GM21526 (cell line): Measurements from ENCODE around the gene VWF.

Source experiments
- ATAC-seq: cut with Tn5 transposase; IDR thresholded peaks from one replicate; pipeline ENCODE4 v1.9.1; 2021; ENCODE audit warnings: moderate library complexity; ENCODE audit not compliant: unreplicated experiment, low FRiP score

The VWF gene

DNA sequence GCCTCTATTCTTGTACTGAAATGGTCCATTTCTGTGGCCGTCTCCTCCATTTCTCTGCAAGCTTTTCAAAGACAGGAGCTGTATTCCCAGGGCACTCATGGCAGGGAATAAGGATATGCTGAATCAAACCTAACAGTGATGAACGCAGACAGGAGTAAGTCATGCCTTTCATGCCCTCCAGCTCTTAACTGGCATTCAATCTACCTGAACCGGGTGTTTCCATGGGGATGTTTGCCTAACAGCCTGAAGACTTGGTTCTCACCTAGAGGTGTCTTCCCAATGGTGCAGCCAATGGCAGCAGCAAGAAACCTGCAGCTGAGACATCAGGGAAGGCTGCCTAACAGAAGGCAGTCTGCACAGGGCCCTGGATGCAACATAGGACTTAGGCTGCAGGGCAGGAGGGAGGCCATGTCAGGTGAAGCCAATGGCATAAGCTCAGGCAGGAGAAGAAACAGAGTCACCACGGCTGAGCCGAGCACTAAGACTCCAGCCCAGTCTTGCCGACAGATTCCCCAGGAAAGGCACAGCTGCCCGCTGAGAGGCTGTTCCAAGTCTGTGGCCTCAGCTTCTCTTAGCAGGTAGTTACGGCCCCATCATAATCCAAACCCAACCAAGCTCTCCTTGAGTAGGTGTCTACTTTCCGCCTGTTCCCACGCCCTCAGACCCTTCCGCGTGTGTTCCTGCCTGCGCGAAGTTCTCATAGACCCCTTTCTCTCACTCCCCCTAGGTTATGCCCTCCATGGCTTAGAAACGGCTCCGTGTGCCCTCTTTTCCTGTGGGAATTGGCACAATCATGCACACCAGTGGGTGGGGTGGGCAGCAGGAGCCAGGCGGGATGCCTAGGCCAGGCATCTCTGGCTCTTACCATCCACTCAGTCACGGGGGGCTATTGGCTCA, 44.1 kb downstream of the VWF start:
- no peak for ATAC-seq

DNA sequence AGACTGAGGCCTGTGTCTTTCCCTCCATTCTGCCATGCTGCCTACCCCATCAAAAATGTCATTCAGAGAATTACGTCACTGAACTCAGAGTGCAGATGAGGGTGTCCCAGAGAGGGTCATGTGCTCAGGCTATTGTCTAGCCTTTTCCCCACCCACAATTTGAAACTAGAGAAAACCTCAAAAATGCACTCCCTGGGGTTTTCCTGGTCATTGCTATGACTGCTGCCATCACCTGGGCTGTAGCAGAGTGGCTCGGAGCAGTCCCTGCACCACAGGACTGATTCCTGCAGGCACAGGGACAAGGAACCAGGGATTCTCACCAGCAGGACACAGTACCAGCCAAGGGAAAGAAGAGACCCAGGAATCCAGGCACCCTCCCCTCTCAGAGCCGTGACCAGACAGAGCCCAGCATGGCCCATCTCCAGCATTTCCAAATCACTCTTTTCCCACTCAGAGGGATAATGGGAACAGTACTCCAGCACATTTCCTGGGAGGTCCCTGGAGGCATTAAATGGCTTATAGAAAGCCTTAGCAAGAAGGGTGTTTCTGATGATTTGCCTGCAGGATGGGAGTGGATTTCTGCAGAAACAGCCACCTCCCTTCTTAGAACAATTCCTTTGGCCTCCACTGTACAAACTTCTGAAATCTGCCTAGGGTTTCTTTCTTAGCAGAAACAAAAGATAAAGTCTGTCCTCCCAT, 45.9 kb downstream of the VWF start:
- no peak for ATAC-seq

DNA sequence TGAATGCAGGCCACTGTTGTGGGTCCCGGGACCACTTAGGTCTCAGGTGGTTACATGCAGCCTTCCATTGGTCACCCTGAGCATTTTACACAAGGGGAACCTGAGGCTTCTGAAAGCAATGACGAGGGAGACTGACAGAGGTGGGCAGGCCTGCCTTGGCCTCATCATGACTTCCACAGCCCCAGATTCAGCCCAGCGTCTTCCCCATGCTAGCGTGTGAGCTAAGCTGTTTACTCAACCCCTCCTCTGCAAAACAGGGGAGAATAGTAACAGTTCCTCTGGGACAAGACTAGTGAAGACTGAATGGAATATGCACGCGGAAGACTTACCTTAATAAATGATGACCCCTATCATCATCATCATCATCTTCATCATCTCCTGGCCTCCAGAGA, 46.8 kb downstream of the VWF start:
- no peak for ATAC-seq

DNA sequence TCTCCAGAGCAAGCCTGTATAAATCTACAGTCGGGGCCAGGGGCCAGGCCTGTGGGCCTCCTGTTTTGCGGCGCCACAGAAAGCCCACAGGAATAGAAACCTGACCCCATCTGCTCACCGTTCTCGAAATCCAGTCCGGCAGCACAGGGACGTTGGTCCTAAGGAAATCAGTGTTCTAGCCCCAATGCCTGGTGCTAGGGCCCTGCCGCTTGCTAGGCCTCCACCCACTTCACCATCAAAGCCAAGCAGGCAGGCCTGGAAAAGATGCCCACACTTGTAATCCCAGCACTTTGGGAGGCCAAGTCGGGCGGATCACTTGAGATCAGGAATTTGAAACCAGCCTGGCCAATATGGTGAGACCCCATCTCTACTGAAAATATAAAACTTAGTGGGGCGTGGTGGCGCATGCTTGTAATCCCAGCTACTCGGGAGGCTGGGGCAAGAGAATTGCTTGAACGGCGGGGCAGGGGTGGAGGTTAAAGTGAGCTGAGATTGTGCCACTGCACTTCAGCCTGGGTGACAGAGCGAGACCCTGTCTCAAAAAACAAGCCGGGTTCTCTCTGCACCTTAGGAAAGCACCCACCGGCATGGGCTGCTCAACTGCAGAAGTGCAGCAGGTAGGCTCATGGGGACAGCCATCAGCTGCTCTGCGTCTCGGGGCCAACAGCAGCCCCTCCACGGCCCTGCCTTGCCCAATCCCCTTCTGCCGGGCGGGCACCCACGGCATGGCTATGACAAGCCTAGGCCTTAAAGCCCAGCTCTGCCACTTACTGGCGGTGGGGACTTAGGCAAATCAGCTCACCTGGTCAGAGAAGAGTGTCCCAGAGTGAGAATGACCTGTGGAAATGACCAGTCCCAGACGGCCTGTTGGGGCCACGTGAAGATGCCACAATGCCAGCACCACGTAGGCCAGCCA, 47.4 kb downstream of the VWF start:
- no peak for ATAC-seq

DNA sequence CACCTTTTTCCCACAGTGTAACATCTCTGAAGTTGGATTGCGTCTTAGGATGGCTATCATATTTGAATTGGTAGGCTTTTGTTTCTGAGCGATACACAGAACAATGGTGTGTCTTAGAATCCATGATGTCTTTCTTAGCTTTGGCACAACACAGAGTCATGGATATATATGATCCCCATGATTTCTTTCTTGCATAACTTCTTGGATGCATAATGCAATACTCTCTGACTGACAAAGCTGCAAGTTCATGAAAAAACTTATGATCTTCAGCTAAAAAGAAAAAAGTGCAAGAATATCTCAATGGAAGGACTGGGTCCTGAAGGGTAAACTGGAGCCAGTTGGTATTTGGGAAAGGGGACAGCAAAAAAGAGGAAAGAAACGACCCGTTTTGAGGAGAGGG, 48.1 kb downstream of the VWF start:
- ATAC-seq, result no peak

DNA sequence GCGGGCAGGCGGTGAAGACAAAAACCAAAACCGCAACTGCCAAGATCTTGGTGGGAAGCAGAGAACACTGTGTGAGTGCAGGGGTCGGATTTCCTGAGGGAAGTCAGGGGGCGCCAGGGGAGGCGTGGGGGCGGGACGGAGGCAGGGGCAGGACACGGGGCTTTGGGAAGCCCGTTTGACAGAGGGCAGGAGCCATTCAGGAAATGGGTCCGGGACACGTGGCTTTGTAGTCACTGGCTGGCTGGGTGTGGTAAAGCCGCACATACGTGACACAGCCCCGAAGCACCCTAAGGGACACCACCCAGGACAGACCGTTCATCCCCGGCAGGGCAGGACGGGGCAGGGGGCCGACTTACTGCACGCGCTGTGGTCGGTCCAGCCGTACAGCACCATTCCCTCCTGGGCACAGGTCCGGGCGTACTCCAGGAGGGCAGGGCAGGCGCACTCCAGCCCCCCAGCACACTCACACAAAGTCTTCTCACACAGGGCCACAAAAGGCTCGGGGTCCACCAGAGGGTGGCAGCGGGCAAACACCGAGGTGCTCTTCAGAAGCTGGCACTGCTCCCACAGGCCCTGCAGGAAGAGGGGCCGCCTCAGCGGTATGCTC, 49.4 kb downstream of the VWF start:
- no peak for ATAC-seq

DNA sequence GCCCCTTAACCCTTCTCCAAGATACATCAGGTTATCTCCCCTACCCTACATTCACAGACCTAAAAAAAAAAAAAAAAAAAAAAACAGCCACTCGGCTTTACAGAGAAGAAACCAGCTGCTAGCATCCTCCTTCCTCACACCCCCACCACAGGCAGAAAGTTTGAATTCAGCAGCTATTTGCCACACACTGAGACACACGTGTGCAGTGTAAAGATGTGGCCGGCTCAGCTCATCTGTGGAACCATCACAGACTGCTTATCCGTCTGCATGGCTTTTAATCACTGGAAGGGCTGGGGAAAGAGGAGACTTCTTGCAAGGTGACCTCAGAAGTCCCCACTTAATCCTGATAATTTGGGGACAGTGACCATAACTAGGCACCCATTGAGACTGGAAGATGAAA, 50.0 kb downstream of the VWF start:
- no peak for ATAC-seq

DNA sequence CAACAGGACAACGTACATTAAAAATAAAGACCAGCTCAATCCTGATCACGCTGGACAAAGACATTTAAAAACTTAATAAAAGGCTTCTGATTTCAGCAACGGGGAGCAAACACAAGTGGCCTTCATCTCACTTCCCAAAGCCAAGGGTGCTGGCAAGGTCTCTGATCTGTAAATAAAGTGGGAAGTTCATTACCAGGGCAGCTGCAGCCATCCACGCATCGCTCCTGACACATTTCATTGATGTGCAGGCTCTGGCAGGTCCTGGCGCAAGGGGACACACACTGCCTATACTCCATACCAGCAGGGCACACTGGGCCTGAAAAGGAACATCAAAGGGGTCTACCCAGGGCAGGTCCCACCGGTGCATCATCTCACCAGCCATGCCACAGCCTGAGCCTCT, 51.0 kb downstream of the VWF start:
- no peak for ATAC-seq

DNA sequence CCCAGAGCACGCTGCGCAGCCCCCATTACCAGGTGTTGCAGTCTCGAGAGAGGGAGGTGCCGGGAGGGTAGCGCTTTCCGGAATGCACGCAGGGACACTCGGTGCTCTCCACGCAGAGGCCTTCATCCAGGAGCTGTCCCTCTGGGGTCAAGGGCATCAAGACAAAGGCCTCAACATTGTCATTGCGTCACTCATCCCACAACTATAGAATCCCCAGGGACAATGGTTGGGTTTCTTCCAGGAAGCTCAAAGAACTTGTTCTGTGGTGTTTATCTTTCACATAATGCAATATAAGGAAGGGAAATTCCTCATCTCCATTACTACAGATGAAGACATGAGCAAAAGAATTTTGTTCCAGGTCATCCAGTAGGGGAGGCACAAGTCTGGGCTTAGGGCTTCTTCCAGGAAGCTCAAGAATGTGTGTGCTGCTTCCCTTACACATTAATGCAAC, 52.1 kb downstream of the VWF start:
- no peak for ATAC-seq

DNA sequence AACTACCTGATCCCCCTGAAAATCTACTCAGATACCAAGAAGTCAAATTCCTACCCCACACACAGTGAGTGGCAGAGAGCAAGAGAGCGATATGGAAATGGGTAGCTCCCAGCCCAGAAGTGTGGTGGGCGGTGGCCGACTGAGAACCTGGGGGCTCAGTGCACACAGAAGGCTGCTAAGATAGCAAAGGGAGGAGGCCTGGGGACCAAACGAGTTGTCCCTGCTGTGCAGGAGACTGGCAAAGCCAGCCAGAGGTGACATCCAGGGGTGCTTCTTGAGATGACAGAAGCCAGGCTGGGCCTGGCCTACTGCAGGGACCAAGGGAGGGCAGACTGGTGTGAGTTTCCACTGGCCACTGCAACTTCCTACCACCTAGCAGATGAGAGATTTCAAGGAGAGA, 52.9 kb downstream of the VWF start:
- no peak for ATAC-seq

DNA sequence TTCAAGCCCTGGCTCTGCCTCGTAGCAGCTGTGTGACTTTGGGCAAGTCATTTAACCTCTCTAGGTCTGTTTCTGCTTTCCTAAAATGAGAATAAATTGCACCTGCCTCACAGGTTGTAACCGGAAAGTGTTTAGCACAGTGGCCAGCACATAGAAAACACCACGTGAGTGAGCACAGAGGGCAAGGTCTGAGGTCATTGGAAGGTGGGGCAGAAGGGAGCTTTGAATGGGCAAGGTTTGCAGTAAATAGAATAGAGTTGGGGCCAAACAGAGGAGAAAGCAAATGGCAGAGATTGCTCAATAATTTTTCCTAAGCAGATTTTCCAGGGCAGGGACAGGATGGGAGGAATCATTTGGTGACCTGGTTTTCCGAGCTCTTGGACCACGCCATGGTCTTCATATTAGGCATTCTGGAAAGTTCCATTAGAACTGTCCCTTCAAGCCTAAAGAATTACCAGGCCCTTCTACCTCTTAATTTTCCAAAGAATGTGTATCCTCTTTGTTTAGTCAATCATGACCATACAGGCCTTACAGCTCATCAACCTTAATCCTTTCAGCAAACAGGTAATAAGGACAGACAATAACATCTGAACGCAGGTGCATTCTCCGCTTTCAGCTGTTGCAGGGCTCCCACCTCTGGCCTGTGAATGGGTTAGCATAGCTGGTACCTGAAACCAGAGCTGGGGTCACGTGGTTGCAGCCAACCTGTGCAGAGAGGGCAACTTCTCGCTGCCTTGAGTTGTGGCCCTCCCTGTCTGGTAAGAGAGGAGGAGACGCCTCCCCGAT, 53.8 kb downstream of the VWF start:
- ATAC-seq, result no peak

DNA sequence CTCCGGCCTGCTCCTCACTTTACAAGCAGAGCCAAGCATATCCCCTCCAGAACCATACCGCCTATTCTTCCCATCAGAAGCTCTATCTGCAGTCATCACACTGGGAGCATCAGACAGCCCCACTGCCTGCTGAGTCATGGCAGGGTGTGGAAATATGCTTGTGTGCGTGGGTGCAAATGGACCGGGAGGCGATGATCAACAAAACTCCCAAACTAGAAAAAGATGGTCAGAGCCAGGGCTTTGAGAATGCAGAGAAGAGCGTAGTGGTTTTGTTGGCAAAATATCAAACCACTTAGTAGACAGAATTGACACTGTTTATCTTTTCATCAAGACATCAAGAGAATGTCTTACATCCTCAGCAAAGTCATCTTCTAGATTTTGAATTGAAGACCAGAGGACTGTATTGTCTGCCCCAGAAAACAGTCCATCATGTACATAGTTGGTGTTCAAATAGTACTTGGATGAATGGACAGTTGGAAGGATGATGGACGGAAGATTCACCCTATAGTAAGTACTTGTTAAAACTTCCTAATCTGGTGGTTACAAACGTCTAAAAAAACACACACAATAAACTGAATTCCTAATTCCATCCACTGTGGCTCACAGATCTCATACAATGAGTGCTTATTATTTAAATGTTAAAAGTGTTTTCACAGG, 54.9 kb downstream of the VWF start:
- no peak for ATAC-seq

DNA sequence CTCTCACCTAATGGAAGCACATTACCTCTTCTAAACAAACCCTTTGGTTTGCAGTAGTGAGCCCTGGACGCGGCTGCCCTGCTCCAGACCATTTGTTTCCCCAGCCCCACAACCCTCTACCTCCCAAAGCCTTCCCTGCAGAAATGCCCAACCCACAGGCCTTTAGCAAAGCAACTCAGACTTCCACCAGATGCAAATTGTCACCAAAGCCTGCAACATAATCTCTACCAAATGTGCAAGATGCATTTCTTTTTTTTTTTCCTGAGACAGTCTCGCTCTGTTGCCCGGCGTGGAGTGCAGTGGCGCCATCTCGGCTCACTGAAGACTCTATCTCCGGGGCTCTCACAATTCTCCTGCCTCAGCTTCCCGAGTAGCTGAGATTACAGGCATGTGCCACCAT, 56.2 kb downstream of the VWF start:
- ATAC-seq, result no peak

DNA sequence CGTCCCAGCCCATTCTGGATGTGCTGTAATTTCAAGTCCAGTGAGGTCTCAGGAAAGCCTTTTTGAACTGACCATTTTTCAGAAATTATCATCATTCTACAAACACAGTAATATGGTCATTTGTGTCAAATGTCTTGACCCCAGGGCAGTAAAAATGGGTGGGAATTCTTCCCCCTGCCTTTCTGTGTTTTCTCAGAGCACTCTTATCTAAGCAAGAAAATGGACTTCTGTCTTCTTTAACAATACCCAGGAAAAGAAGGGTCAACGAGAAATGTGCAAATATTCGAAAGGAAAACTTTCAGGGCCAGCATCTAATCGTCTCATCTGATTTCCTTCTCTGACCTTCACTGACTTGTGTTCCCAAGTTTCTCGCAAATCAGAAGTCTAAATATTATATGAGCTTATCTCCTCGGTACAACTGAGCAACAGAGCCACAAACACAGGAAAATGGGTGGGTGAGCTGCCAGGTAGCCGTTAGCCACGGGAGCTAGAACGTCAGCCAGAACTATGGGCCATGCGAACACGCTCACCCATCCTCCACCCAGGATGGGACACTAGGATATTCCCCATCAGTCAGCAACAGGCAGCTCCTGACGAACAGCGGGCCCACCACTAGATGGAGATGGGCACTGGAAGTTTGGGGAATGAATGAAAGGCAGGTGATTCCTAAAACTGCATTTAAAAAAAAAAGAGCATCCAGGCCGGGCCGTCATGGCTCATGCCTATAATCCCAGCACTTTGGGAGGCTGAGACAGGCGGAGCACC, 57.1 kb downstream of the VWF start:
- ATAC-seq, result no peak

DNA sequence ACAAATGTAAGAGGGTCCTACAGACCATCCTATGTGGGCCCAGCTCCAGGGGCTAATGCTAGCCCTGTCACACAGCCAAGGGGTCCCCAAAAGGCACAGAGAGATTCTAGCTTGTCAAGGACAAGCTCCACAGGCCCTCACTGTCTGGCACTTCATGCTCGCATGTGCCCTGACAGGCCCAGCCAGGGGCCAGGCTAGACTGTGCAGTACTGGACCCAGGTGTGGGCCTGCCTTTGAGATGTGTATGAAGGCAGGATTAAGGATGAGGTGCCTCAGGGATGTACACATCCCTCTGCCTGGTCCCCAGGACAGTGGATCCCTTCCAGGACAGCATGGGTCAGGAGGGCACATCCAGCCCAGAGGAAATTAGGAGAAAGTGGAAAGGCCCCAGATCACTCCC, 57.8 kb downstream of the VWF start:
- ATAC-seq, result no peak

DNA sequence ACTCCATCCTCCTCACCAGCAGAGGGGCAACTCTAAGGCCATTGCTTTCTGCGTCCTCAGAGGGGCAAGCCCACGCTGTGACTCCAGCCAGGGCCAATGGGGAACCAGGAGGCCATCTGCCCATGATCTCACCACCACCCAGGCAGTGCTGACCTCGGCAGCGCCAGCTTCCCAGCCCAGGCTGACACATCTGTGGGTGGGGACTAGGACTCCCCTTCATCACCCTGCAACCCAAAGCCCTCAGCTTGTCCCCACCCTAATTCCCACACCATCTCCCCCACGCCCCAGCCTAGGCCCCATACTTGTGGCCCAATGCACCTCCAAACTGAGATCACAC, 58.6 kb downstream of the VWF start:
- ATAC-seq, result no peak

DNA sequence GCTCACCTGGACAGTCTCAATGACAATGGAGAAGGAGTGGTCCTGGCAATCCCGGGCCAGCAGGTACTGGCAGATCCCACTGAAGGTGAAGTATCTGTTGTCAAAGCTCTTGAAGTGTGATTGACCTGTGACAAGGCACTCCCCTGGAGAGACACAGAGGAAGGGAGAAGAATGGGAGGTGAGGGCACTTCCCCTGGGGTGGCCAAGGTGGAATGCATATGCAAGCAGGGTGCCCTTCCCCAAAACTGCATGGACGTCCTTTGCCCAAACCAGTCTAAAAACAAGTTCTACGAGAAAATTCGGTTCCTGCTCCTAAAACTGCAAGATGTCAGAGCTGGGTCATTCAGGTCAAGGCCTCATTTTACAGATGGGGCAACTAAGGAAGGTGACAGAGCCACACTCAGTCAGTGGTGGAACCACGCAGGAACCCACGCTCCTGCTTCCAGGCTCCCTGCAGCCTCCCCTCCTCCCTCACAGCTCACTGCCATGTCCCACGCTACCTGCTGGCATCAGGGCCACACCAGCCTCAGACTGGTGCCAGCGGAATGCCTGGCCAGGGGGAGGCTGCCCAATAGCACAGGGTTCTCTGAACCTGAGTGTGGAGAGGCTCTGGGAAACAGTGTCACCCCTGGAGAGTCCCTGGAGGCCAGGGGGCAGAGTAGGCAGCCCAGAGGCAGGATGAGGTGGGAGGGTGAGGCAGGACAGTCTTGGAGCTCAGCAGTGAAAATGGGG, 59.2 kb downstream of the VWF start:
- ATAC-seq, result no peak
